ENCODE measurements around the gene IFITM1. TPM values are rescaled to one million over a fixed set of nuclear protein-coding genes. Genes with fewer than 3 reads are reported as not detected.

IFITM1 gene
- total RNA-seq, 1 experiment from 2014 or later = 544 TPM

GRCh38 chr11:350723-351255 lies 36.9 kb downstream of the IFITM1 start:
- peaks cover 5% of the 10 kb centered on the region for H3K27me3 Mint-ChIP-seq (ENCODE audit: low read depth)
- DNase-seq (ENCODE audit: low spot score) (no peak), ATAC-seq (peak; percentile 13; the same call in 1 of the 2 replicates)
- peaks cover 5% of the 10 kb centered on the region; the same call in 1 of the 2 replicates for H3K9me3 Mint-ChIP-seq
- H3K36me3 Mint-ChIP-seq = no peaks in the 10 kb centered on the region
- no peak for TF ChIP-seq NFYB (CRISPR knock-in tag; conservative IDR thresholded peaks at IDR 0.05; ENCODE audit: low read depth)
- TF ChIP-seq ELF4 (CRISPR knock-in tag; IDR thresholded peaks at IDR 0.05; ENCODE audit: low read depth) = no peak
- no peak for TF ChIP-seq ZNF219 (CRISPR knock-in tag; IDR thresholded peaks at IDR 0.05; ENCODE audit: borderline replicate concordance)
- no peak for TF ChIP-seq FOXP4 (CRISPR knock-in tag; IDR thresholded peaks at IDR 0.05)
- no peak for TF ChIP-seq SMAD4 (CRISPR knock-in tag; IDR thresholded peaks at IDR 0.05)
- TF ChIP-seq FOXK1 (CRISPR knock-in tag; IDR thresholded peaks at IDR 0.05) = no peak
- no peak for TF ChIP-seq SMAD3 (CRISPR knock-in tag; IDR thresholded peaks at IDR 0.05; ENCODE audit: borderline replicate concordance)
- no peak for TF ChIP-seq IRF2 (CRISPR knock-in tag; IDR thresholded peaks at IDR 0.05; ENCODE audit: borderline replicate concordance, low read depth)
- H3K27ac Mint-ChIP-seq = 0 out of 2 replicates have a peak overlapping the region, but pooled peaks have one; percentile 62
- CTCF ChIA-PET = interaction anchor here (1.4 kb wide), 1 partner anchor 11 kb away, joined by 4 read pairs; no protein-coding TSS in a partner anchor
- H3K4me1 Mint-ChIP-seq = peaks cover 38% of the 10 kb centered on the region
- no peak overlapping the region for H3K4me3 Mint-ChIP-seq
- POLR2A ChIA-PET = no interaction called here

GRCh38 chr11:351411-351810 lies 37.6 kb downstream of the IFITM1 start:
- DNase-seq (ENCODE audit: low spot score) = no peak
- no peak overlapping the region for H3K4me3 Mint-ChIP-seq
- peaks cover 5% of the 10 kb centered on the region for H3K27me3 Mint-ChIP-seq (ENCODE audit: low read depth)
- H3K4me1 Mint-ChIP-seq = peaks cover 38% of the 10 kb centered on the region
- POLR2A ChIA-PET = no interaction called here
- H3K36me3 Mint-ChIP-seq = no peaks in the 10 kb centered on the region
- ATAC-seq = no peak
- H3K9me3 Mint-ChIP-seq = peaks cover 5% of the 10 kb centered on the region; the same call in 1 of the 2 replicates
- TF ChIP-seq ZMAT4 (CRISPR knock-in tag; IDR thresholded peaks at IDR 0.05) (no peak), NFYB (CRISPR knock-in tag; conservative IDR thresholded peaks at IDR 0.05; ENCODE audit: low read depth) (no peak), JAZF1 (CRISPR knock-in tag; IDR thresholded peaks at IDR 0.05) (no peak), ZNF121 (CRISPR knock-in tag; IDR thresholded peaks at IDR 0.05) (no peak), FOXP1 (CRISPR knock-in tag; IDR thresholded peaks at IDR 0.05; ENCODE audit: borderline replicate concordance) (no peak), ZNF138 (CRISPR knock-in tag; conservative IDR thresholded peaks at IDR 0.05) (no peak), MXD4 (CRISPR knock-in tag; IDR thresholded peaks at IDR 0.05; ENCODE audit: borderline replicate concordance) (no peak), SOX15 (CRISPR knock-in tag; IDR thresholded peaks at IDR 0.05) (no peak)
- TF ChIP-seq, protein P1, sequence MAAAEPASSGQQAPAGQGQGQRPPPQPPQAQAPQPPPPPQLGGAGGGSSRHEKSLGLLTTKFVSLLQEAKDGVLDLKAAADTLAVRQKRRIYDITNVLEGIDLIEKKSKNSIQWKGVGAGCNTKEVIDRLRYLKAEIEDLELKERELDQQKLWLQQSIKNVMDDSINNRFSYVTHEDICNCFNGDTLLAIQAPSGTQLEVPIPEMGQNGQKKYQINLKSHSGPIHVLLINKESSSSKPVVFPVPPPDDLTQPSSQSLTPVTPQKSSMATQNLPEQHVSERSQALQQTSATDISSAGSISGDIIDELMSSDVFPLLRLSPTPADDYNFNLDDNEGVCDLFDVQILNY (CRISPR knock-in tag; IDR thresholded peaks at IDR 0.05) = no peak
- TF ChIP-seq, protein P2, sequence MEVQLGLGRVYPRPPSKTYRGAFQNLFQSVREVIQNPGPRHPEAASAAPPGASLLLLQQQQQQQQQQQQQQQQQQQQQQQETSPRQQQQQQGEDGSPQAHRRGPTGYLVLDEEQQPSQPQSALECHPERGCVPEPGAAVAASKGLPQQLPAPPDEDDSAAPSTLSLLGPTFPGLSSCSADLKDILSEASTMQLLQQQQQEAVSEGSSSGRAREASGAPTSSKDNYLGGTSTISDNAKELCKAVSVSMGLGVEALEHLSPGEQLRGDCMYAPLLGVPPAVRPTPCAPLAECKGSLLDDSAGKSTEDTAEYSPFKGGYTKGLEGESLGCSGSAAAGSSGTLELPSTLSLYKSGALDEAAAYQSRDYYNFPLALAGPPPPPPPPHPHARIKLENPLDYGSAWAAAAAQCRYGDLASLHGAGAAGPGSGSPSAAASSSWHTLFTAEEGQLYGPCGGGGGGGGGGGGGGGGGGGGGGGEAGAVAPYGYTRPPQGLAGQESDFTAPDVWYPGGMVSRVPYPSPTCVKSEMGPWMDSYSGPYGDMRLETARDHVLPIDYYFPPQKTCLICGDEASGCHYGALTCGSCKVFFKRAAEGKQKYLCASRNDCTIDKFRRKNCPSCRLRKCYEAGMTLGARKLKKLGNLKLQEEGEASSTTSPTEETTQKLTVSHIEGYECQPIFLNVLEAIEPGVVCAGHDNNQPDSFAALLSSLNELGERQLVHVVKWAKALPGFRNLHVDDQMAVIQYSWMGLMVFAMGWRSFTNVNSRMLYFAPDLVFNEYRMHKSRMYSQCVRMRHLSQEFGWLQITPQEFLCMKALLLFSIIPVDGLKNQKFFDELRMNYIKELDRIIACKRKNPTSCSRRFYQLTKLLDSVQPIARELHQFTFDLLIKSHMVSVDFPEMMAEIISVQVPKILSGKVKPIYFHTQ (CRISPR knock-in tag; IDR thresholded peaks at IDR 0.05) = no peak
- TF ChIP-seq, protein P3, sequence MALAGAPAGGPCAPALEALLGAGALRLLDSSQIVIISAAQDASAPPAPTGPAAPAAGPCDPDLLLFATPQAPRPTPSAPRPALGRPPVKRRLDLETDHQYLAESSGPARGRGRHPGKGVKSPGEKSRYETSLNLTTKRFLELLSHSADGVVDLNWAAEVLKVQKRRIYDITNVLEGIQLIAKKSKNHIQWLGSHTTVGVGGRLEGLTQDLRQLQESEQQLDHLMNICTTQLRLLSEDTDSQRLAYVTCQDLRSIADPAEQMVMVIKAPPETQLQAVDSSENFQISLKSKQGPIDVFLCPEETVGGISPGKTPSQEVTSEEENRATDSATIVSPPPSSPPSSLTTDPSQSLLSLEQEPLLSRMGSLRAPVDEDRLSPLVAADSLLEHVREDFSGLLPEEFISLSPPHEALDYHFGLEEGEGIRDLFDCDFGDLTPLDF (CRISPR knock-in tag; IDR thresholded peaks at IDR 0.05) = no peak
- CTCF ChIA-PET = no interaction called here
- no peak overlapping the region for H3K27ac Mint-ChIP-seq
